RCC 7860 (cell line): Measurements from ENCODE around the gene FBLN1.
"Not testable (repeated sequence)": the region's sequence is repeated elsewhere in the genome, so short reads cannot be mapped to it uniquely, and the experiment has no call there.

Experiments used
- DNase-seq: peaks from one replicate; pipeline ENCODE4 v3.0.0-alpha.2; 2015; ENCODE audit warnings: low spot score
- FAIRE-seq: peaks from 2 replicates; lab custom pipeline; 2012; peaks lifted over from hg19 to GRCh38; lab: Jason Lieb, UNC

Gene FBLN1

DNA sequence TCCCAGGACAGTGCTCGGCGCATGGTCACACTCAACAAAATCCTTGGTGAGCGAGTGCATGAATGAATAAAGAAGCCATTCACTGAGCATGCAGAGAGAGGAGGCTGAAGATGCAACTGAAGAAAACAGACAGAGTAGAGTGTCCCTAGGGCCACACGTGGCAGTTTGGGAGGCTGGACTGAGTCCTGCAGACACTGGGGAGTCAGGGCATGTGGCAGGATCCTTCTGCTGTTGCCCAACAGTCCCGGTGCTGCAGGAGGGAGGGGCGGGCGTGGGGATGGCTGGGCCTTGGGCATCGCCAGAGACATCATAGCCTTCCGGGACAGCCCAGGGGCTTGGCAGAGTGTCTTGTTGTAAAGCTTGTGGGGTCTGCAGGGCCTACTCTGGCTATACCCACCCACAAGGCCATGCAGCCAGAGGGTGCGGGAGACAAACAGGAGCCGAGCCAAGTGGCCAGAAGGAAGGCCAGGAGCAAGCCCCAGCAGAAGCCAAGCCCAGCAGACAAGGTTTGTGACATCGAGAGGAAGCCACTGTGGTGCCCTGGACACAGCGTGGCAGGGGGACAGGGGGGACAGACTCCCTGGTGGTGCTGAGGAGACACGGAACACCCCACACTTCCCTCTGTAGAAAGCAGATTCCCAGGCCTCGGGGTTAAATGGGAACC lies 26.7 kb upstream of the FBLN1 start:
- FAIRE-seq (no peak), DNase-seq (no peak)

DNA sequence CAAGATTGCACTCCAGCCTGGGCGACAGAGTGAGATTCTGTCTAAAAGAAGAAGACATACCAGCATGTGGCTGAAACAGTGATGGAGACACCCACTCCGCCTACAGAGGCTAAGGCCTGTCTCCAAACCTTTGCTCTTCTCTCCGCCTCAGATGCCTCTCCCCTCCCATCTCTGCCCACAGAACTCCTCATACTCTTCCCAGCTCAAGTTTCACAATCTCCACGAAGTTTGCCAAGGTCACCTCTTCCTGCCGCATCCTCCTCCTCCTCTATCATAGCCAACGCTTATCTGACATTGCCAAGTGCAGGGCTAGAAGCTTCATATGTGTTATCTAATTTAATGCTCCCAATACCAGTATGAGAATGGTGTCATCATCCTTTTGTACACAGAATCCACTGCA lies 25.9 kb upstream of the FBLN1 start:
- no peak for FAIRE-seq
- no peak for DNase-seq

DNA sequence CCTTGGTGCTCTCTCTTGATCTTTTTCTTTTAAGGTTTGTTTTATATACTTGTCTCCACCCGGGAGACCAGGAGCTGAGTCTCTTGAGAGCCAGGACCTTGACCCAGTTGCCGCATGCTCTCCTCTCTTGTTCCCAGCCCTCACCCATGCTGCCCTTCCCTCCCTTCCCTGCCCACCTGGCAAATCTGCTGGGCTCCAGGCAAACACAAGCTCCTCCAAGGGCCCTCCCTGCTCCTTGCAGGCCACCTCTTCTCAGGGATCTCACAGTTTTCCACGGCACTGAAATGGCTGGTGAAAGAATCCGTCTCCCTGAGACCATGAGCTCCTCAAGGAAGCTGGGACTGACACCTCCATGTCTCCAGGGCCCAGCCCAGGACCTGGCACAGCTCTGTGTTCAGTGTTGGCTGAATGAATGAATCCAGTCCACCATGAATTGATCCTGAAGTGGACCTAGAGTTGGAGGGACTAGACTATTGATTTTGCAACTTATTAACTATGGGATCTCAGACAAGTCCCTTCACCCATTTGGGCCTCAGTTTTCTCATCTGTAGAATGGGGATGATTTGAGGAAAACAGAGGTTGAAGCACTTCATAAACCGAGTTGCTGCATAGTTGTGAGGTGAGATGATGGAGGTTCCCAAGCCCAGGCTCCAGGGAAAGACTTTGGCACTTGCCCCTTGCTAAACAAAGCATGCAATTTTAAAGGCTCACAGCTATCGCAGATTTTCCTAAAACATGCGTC lies 25.1 kb upstream of the FBLN1 start:
- DNase-seq (no peak), FAIRE-seq (no peak)

DNA sequence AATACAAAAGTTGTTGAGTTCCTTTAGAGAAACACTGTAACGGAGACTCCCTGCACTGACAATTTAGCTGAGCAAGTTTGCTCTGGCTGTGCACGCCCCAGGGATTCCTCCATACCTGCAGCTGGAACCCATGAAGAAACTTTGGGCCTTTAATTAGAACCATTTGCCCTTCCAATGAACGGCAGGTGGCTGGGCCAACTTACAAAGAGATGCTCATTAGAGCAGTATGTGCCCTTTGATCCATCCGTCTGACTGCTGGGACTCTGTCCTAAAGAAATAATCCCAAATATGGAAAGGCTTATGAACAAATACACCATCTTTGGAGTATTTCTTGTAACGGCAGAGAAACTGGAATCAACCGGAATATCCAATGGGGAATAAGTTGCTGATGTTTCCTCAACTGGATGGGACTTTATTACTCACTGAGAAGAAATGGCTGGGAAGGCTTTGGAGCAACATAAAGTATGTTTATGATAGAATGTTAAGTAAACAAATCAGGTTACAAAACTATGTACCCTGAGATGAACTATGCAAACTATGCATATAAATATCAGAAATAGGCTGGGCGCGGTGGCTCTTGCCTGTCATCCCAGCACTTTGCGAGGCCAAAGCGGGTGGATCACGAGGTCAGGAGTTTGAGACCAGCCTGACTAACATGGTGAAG lies 24.4 kb upstream of the FBLN1 start:
- FAIRE-seq (no peak), DNase-seq (no peak)

GRCh38 chr22:45480717-45481116 lies 22.0 kb upstream of the FBLN1 start:
- no peak for FAIRE-seq
- no peak for DNase-seq

- FAIRE-seq (no peak), DNase-seq (no peak)
These were observed 21.0 kb upstream of the FBLN1 start for GRCh38 chr22:45481661-45482060.

DNA sequence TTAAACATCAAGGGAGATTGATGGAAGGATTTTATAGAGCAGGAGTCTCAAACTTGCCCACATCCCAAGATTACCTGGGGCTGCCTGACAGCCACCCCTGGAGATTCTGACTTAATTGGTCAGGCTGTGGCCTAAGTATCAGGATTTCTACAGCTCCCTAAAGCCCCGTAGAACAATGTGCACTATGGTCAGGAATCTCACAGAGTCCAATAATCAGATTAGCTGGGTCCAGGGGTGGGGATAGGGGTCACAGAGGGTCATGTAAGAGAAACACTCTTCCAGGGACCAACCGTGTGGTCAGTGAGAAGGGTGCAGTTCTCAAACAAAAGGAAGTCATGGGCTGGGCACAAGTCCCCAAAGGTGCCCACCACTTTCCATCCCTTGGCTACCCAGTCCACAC lies 20.5 kb upstream of the FBLN1 start:
- DNase-seq (no peak), FAIRE-seq (no peak)

DNA sequence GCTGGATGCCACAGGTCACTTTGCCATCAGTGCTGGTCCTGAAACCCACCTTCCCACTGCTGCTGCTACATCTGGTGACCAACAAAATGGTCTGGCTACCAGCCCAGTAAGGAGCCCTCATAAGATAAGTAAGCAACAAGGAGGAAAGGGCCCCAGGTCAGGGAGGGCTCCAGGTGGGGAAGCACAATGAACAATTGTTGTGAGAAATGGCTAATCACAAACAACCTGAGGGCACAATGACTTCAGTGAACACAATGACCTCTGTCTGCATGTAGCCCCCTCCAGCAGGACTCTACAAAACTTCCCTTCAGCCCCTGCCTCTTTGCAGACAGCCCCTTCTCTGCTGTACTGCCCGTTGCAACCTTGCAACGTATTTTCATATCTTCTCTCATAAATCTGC lies 19.4 kb upstream of the FBLN1 start:
- DNase-seq (no peak), FAIRE-seq (no peak)

GRCh38 chr22:45483918-45484499 lies 18.7 kb upstream of the FBLN1 start:
- no peak for DNase-seq
- no peak for FAIRE-seq

GRCh38 chr22:45484742-45485141 lies 17.9 kb upstream of the FBLN1 start:
- FAIRE-seq = no peak
- DNase-seq = no peak

DNA sequence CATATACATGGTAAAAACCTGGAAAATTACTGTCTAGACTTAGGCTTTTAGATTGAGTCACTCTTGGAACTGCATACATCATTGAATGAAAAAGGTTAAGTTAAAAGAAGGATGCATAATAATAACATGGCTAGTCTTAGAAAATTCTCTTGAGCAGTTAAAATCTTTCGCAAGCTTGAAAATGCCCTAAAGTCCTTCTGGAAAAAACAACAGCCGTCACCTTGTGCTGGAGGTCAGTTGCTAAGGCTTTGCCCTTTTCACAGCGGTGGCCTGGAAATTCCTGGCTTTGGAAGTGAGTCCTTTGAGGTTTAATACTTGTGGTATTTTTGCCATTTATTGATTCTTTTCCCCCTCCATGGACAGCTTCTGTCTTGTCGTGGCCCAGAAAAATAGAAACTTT lies 17.4 kb upstream of the FBLN1 start:
- no peak for DNase-seq
- no peak for FAIRE-seq

GRCh38 chr22:45488764-45489370 lies 13.8 kb upstream of the FBLN1 start:
- FAIRE-seq = no peak
- no peak for DNase-seq

- DNase-seq = no peak
- FAIRE-seq = no peak
These were observed 11.8 kb upstream of the FBLN1 start for GRCh38 chr22:45490836-45491235.

DNA sequence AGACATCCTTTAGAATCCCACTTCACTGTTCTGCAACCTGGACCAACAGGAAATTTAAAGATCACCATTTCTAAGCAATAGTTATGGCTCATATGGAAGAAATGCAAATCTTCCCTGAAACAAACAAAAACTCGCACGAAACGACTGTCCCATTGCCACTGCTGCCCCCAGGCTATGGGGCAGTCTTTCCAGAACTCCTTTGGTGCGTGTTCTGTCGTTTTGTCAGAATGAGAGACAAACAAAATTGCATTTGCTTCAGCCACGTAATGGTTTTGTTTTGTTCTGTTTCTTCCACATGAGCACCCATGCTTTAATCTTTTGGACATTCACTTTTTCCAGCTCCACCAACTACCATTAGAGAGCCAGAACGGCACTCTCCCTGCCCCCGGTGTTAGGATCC lies 10.8 kb upstream of the FBLN1 start:
- no peak for FAIRE-seq
- DNase-seq = no peak

DNA sequence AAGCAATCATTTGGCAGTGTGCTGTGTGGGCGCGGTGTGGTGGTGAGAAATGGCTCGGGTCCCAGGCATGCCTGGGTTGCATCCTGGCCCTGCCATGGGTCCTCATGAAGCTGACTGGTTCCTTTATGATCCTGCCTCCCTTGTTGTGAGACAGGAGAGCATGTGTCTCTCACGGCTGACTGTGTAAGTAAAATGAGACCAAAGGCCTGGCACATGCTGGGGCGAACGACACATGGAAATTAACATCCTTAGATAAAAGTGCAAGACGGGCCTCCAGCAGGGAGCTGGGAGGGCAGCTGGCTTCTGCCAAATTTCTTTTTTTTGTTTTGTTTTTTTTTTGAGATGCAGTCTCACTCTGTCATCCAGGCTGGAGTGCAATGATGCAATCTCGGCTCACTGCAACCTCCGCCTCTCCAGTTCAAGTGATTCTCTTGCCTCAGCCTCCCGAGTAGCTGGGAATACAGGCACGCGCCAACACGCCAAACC lies 9.4 kb upstream of the FBLN1 start:
- DNase-seq (no peak), FAIRE-seq (no peak)

- not testable (repeated sequence) for DNase-seq, FAIRE-seq
These were observed 8.4 kb upstream of the FBLN1 start for GRCh38 chr22:45494306-45494705.

DNA sequence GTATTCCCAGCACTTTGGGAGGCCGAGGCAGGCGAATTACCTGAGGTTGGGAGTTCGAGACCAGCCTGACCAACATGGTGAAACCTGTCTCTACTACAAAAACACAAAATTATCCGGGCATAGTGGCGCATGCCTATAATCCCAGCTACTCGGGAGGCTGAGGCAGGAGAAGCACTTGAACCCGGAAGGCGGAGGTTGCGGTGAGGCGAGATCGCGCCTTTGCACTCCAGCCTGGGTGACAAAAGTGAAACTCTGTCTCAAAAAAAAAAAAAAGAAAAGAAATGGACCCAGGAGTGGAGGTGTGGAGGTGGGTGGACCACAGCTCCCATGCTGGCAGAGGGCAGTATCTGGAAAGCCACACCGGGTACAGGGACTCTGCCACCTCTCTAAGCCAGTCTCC lies 7.1 kb upstream of the FBLN1 start:
- not testable (repeated sequence) for DNase-seq, FAIRE-seq

GRCh38 chr22:45496451-45496941 lies 6.2 kb upstream of the FBLN1 start:
- FAIRE-seq = no peak
- DNase-seq = no peak

- DNase-seq (no peak), FAIRE-seq (no peak)
These were observed 5.1 kb upstream of the FBLN1 start for GRCh38 chr22:45497351-45498145.

- DNase-seq (no peak), FAIRE-seq (no peak)
These were observed 2.9 kb upstream of the FBLN1 start for GRCh38 chr22:45499746-45500145.
